Activated gamma-delta T cell treated with anti-CD3 and anti-CD28 coated beads, Interleukin-2, amount 50 U/mL, for 16 hours (primary cell): ENCODE data around the gene MEF2C.

Source experiments
- DNase-seq: peaks from one replicate; pipeline ENCODE4 v3.0.0-alpha.2; 2020; ENCODE audit warnings: low read depth

The MEF2C gene

DNA sequence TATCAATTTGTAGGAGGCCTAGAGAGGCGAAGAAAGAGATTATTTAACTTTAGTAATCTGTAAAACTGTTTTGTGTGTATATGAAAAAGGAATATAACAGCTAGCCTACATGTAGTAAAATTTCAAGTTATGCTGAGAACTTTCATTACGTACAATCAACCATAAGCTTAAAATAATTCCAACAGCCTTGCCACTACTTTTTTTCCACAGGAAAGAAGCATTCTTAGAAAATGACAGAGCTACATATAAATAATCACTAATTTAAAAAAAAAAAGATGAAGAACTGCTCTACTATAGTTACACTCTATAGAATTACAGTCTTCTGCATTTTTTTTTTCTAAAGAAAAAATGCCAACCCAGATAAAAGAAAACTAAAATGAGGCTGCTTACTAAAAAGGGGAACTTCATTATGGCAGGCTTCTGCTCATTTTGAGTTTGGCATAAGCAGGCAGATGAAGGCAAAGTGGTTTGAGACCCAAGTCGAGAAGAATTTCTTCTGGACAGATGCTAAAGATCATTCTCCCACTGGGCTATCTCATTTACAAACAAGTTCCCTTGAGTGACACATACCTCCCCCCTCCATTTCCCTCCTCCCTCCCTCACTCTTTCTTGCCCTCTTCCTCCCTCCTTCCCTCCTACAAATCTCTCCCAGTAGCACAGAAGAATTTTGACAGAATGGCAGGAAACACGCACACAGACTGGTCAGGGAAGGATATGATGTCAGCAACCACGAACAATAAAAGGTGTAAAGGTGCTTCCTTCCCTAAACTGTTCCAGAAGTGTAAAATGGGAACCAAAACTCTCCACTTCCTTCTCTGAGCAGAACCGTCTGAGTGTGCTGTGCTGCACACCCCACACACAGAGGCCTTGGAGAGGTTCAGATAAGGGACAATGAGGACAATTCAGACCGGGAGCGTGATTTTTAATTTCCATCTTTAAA, 56.1 kb downstream of the MEF2C start:
- no peak for DNase-seq

DNA sequence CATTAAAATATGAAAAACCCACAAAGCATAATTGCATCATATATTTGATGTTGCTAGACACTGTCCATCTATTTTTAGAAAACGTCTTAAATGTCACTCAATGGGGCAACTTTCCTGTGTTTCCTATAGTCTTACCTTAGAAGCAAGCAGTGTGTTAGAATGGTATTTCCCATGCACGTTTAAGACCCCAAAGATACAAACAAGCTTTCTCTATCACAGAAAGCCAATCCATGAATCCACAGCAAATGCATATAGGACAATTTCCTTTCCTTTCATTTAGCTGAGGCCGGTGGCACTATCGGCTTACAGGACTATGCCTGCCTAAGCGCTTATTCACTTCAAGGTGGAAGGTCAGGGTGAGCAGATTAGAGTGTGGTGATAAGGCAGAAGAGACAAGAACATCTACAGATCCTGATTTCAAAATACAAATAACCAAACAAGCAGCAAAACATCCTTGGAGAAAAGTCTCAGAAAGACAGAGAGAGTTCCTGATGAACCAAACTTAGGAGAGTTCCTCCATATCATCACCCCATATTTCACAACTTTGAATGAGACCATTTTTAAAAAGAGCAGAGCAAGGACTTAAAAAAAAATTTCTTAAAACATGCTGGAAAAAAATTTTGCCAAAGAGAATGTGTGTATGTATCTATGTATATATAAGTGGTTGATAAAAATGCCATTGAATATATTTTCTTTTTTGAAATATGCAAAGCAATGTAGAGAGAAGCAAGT, 57.2 kb downstream of the MEF2C start:
- no peak for DNase-seq

DNA sequence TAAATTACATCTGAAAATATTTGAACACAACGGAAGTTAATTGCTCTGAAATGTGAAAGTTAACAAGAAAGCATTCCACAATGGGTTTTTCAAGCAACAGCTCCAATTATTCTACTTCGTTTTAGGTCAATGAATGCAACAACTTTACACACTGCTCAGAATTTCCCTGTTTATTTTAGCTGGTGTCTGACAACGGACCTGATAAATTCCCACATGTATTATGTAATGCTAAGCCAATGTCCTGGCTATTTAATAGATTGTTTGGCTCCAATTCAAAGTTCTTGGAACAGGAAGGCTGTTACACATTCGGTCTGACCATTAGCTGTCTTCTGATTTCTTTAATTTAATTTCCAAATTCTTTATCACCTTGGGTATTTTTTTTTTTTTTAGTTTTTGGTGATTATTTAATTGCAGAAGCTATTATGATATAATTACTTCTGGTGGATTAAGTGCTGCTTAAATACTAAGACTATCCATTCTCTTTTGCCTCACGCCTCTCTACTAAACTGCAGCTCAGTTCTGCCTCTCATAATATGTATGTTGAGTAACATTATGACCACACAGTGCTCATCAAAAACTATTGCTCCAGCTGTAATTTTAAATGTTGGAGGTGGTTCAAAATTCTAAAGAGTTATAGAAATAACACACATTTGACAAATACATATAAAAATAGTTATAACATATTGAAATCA, 57.9 kb downstream of the MEF2C start:
- DNase-seq, result no peak

DNA sequence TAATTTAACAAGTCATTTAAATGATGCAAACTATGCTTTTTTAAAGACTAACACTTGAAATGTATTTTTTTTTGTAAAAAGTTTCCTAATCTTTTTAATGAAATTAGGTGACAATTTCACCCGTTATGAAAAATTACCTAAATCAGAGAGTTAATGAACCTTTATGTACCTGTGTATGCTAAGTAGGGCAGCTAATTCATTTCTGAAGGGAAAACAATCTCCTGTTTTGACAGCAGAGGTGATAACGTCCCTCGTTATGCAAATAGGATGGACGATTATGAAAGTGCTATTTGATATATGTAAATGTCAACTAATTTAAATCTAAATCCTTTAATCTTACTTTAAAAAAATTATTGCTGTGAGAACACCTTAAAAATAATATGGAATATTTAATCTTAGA, 58.8 kb downstream of the MEF2C start:
- DNase-seq, result no peak

DNA sequence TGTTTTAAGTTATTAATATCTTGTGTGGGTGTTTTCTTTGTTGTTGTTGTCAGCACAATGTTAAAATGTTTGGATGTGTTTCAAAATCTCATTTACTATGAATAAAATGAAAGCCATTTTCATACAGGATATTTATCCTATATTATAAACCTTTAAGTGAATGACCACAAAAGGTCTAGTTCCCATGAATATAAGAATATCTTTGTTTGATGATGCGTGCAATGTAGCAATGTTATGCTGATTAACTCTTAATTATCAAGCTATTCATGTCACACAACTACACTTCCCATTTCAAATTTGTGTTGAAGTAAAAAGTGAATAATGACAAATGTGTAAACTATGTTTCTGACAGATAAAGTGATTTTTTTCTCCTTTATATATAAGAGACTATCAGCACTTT, 59.8 kb downstream of the MEF2C start:
- DNase-seq, result no peak

DNA sequence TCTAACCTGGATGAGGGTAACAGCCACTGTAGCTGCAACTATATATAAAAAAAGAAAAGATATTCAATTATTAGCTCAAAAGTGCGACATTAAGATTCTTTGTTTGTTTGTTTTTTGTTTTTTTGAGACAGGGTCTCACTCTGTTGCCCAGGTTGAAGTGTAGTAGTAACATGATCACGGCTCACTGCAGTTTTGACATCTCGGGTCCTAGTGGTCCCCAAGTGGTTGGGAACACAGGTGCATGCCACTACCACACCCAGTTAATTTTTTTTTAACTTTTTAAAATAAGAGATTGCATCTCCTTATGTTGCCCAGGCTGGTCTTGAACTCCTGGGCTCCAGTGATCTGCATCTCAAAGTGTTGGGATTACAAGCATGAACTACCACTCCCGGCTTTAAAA, 61.8 kb downstream of the MEF2C start:
- DNase-seq, result no peak

DNA sequence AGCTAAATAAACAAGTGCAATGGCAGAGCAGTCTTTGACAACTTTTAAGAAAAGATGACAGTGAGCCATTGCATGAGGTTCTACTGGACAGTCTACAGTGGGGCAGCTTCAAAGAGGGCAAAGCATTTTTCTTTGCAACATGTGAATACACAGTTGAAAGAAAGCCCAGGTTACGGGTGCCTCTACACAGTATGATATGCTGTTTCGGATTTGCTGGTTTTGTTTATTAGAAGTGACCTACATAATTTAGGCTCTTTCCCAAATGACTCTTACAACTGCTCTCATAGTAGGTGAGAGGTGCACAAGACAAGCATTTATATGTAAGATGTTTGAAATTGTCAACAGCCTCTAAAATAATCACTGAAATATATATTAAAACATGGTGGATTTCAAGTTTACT, 62.4 kb downstream of the MEF2C start:
- no peak for DNase-seq

DNA sequence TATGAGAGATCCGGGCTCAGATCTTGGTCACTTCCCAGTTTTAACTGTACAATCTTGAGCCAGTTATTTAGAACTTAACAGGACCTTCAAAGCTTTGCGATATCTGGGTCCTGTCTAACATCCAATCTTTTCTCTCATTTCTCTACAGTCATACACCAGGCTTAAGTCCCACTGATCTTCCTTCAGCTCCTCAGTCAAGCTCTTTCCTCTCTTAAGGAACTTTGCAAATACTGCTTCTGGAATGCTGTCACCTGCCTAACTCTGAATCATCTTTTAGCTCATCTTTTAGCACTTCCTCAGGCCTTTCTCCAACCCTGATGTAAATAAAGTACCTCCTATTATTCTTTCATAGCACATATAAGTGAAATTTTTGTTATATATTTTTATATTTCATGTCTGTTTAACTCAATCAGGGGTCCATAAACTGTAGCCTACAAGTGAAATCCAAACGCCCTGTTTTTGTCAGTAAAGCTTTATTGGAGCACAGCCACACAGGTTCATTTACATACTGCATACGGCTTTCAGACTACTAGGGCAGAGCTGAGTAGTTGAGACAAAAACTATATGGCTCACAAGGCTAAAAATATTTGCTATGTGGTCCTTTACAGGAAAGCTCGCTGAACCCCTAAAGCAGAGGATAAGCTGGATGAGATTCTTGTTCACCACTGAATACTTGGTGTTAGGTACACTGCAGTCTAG, 63.5 kb downstream of the MEF2C start:
- DNase-seq, result no peak

DNA sequence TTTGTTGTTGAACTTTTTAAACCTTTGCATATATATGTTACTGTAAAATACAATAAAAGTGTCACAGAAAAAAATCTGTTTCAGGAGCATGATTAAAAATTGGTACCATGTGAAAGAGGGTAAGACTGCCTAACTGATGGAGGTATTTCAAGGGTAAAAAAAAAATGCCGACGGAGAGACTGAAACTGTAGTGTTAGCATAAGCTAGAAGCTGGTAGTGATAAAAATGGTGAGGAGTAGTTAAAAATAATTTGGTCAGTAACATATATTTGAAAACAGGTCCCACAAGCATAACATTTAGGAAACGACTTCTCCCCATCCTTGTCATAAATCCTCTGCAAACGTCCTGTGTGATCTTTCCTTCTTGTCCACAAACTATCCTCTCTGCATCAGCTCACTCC, 64.7 kb downstream of the MEF2C start:
- DNase-seq, result no peak

DNA sequence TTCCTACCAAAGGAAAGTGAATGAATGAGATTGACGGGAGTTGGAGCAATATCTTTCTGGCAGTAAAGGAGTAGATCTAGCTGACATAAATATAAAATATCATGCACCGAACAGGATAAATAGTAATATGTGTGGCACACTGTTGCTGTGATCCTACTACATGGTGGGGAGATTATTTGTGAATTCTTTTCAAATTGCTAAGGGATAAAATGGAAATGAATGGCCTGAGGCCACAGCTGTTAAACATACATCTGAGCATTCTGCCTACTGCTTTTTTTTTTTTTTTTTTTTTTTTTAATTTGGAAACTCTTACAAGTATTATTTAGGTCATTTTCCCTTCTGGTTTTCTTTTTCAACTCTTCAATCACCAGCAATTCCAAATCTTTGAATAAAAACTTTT, 66.8 kb downstream of the MEF2C start:
- no peak for DNase-seq

DNA sequence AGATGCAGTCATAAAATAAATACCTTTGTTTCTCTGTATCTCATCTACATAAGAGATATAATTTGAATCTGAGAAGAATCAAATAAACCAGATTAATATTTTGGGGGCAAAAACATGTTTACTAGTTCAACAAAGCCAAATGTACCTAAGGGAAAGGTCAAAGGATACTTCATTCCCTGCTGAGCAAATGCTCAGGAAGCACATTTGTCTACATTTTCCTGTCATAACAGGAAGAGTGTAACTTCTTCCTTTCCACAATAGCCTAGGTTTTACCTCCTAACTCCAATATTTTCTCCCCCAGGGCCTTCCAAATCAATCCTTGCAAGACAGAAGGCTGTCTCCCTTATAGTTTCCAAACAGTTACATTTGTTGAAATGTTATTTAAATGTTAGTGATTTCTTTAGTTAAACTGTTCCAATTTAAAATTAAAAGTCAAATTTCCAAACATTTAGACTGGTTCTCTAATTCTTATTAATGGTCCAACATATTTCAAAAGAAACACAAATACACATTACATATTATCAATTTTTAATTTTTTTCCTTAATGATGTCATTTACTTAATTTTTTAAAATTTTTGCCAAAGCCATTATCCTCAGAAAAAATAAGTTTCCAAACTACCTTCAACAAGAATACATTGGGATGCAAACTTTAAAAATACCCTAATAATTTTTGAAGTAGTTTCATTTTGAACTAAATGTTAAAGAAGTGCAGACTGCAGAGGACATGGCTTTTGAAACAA, 67.8 kb downstream of the MEF2C start:
- DNase-seq, result no peak

DNA sequence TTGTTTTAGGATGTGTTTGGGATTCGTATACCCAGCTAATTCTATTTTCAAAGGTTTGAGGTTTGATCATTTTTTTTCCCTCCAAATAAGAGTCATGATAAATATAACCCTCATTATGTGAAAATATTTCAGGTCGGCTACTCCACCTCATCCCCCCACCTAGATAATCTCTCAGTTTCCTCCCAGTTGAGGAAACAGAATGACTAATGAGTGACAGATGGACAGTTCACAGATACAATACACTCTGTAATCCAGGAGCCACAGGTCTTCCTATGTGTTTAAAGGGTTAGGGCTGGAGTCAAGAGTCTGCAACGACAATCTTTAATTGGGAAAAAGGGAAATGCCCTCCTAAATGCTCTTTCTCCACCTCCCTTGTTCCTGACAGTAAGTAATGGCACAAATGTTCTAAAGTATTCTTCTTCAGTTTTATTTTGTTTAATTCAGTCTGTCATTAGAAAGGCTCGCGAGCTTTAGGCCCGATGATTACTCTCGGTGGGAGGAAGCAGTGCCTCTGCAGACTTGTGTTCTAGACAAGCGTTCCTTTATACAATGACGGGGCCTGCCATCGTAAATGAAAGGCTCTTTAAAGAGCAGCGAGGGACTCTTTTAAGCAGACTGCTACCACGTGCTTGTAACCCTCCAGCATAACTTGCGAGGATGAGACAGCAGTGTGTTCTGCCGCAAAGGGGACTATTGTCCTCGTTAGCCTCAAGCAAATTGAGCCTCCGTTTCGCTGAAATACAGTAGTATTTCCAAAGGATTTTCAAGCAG, 69.0 kb downstream of the MEF2C start:
- DNase-seq, result no peak

DNA sequence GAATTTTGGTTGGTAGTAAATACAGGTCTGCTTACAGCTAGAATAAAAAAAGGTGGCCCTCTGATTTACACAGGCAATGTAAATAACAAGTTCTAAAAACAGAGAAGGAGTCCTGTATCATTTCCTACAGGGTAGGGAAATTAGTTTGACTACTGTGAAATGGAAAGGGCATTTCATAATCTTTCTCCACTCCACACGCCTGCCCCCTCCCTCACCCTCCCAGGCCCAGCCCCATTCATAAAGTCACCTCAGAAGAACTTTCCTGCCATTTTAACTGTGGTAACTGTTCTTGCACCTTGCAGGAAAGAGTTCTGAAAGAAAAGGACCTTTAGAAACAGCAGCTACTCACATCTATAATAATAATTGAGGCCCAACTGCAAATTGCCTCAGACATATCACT, 69.7 kb downstream of the MEF2C start:
- DNase-seq, result no peak

DNA sequence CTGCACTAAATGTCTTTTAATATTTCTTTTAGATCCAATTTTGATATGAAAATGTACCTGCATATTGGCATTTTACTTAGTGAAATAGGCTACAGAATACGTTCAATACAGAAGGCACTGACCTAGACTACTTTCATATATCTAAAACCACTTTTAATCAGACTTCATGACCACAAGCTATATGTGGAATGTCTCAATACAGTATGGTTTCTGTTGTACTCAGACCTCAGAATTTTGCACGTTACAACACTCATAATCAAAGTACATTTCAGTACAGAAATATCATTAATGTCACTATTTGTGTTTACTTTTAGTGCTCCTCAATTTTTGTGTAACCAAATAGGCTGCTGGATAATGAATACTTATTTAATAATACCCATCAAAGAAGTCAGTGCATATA, 74.8 kb downstream of the MEF2C start:
- DNase-seq, result no peak

DNA sequence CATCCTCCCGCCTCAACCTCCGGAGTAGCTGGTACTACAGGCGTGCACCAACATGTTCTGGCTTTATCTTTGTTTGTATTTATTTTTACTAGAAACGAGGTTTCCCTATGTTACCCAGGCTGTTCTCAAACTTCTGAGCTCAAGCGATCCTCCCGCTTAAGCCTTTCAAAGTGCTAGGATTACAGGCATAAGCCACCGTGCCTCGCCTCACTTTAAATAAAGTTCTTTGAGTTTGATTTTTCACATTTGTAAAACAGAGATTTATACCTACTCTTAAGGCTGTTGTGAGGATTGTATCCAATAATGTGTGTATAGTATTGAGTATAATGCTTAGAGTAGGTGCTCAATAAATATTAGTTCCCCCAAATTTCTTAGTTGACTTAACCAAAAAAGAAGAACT, 75.7 kb downstream of the MEF2C start:
- no peak for DNase-seq

DNA sequence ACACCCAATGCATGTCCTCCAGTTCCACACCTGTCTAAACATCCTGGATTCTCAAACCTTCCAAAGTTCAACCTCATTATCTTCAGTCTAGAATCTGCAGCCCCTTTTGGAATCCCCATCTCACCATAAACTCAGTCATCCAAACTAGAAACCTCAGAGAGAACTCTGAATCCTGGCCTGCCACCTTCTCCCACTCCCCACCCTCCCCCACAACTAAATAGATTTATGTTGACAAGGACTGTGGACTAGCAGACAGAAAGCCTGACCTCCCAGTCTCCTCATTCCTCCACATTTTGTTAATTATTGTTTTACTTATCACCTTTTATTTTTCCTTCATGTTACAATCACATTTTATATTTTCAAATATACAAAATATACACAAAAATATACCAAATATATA, 76.6 kb downstream of the MEF2C start:
- no peak for DNase-seq

DNA sequence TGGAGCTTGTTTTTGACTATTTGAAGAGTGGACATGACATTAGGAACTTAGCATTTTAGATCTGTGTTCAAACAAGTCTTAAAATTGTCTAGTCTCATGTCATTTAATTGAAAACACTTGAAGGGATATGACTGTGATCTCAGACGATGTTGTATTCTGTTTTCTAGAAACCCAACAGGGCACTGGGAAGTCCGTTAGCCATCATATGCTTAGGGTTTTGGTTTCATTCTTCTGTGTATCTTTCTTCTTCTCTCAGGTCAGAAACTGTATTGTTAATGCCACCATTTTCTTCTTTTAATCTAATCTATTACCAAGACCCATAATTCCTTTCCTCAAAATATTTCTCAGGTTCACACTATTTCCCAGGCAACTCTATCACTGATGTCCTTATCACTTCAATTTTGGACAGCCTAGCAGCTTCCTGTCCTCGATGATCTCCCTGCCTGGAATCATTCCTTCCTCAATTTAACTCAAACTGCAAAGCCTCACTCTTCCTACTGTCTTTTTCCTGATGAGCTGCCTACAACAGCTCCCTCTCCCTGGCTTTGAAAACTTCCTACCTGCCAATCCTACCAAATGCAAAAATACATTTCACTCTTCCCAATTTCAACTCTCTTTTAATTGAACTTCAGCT, 77.7 kb downstream of the MEF2C start:
- no peak for DNase-seq

DNA sequence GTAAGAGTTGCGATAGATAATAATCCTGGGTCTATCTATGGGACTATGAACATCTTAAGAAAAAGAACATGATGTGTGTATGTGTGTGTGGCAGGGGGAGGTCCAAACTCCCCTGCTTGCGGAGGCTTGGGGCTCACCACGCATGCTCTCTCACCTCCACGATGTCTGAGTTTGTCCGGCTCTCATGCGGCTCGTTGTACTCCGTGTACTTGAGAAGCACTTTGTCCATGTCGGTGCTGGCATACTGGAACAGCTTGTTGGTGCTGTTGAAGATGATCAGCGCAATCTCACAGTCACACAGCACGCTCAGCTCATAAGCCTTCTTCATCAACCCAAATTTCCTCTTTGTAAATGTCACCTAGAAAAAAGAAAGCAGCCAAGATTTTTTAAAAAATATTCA, 78.5 kb downstream of the MEF2C start:
- no peak for DNase-seq

DNA sequence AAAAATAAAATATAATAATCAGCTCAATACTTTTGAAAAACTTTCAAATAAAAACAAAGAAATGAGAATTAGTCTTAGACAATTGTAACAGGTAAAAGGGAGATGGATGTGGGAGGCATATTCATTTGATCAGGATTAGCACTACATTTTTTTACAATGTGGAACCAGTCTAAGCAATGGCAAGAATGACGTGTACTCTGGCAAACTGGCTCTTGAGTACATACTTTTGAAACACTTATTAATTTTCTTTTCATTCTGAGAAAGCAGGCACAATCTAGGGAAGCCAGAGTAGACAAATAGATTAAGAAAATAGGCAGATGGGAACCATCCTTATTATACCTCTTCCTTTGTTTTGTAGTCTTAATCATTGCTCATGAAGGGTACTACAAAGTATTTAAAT, 79.7 kb downstream of the MEF2C start:
- DNase-seq, result no peak

DNA sequence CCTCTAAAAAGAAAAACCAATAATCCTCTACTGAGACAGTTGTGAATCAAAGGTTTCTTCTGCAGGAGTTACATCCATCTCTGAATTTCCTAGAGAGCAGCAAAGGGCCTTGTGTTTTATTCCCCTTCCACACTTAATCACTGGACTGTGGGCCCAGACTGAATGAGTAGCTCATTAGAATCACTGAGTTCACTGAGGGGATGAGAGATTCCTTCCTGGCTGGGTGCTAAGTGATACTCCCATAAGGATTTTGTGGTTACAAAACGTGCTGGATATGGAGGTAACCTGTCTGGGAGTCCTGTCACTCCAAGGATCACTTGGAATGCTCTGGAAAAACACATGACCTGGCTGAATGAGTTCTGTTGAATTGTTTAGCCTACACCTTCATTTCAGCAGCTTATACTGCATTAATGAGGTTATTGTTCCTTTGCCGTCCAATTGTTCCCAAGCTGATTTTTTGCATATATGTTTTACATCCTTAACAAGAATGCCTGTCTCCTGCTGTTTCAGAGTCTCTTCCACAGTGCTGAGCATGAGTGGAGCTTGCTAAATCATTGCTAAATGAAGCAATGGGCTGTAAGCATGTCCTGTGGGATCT, 82.9 kb downstream of the MEF2C start:
- no peak for DNase-seq
